Bronchial epithelial cell (primary cell): Measurements from ENCODE around the gene MARK2. TPM values are rescaled to one million over a fixed set of nuclear protein-coding genes. Genes with fewer than 3 reads are reported as not detected.

Experiments used
- DNase-seq: peaks from one replicate; pipeline ENCODE4 v3.0.0-alpha.2; 2010; ENCODE audit warnings: low read depth
- FAIRE-seq: peaks from 2 replicates; lab custom pipeline; 2011; peaks lifted over from hg19 to GRCh38; lab: Jason Lieb, UNC
- H3K27me3 ChIP-seq: 2 replicates; pipeline ENCODE4 v1.5.1; 2011; ENCODE audit warnings: low read length; ENCODE audit not compliant: control insufficient read depth, insufficient read depth
- H3K36me3 ChIP-seq: 2 replicates; pipeline ENCODE4 v1.5.1; 2011; ENCODE audit warnings: low read length; ENCODE audit not compliant: control insufficient read depth, insufficient read depth
- H3K4me3 ChIP-seq: 2 replicates; pipeline ENCODE4 v1.5.1; 2011; ENCODE audit warnings: mild to moderate bottlenecking, low read depth, low read length, control low read depth
- total RNA-seq: library from RNA; depleted of rRNA; stranded (reverse); fragments of >200 nt; gene quantifications from 2 replicates; pipeline ENCODE4 v1.2.1, GENCODE V29; 2014
- TF ChIP-seq, protein P1 (sequence below): IDR thresholded peaks from 2 replicates; pipeline ENCODE4 v1.5.1; 2011; ENCODE audit warnings: mild to moderate bottlenecking, moderate library complexity, low read length, control low read depth, inconsistent platforms; ENCODE audit not compliant: insufficient read depth, severe bottlenecking

MARK2 gene
- total RNA-seq, 1 donor from 2014 or later, result 10.5 TPM

- FAIRE-seq, result no peak
- no peak overlapping the region for H3K4me3 ChIP-seq
- H3K36me3 ChIP-seq, result peaks cover 24% of the 10 kb centered on the region
- no peaks in the 10 kb centered on the region for H3K27me3 ChIP-seq
- no peak for DNase-seq
- TF ChIP-seq, protein P1, sequence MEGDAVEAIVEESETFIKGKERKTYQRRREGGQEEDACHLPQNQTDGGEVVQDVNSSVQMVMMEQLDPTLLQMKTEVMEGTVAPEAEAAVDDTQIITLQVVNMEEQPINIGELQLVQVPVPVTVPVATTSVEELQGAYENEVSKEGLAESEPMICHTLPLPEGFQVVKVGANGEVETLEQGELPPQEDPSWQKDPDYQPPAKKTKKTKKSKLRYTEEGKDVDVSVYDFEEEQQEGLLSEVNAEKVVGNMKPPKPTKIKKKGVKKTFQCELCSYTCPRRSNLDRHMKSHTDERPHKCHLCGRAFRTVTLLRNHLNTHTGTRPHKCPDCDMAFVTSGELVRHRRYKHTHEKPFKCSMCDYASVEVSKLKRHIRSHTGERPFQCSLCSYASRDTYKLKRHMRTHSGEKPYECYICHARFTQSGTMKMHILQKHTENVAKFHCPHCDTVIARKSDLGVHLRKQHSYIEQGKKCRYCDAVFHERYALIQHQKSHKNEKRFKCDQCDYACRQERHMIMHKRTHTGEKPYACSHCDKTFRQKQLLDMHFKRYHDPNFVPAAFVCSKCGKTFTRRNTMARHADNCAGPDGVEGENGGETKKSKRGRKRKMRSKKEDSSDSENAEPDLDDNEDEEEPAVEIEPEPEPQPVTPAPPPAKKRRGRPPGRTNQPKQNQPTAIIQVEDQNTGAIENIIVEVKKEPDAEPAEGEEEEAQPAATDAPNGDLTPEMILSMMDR, result no peak
These were observed 54.4 kb downstream of the MARK2 start for GRCh38 chr11:63893355-63893754.

DNA sequence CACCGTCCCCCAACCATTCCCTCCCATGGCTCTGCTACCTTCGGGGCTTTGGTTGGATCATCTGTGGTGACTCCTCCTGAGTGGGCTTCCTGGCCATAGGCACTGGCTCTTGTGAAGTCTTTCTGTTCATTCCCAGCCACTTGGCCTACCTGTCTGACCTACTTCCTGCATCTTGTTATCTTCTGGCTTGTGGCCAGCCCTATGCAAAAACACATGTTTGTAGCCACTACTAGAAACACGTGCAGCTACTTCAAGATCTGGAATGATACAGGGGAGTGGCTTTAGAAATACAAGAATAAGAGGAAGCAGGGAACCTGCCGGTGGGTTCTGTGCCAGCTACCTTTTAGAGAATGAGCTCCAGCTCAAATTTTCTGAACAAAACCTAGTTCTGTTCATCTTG, 57.2 kb downstream of the MARK2 start:
- TF ChIP-seq, protein P1, result no peak
- DNase-seq (no peak), FAIRE-seq (no peak)
- Histone ChIP-seq H3K36me3 (peaks cover 45% of the 10 kb centered on the region), H3K4me3 (no peak overlapping the region), H3K27me3 (no peaks in the 10 kb centered on the region)

GRCh38 chr11:63897459-63898146, 58.7 kb downstream of the MARK2 start:
- H3K27me3 ChIP-seq, result no peaks in the 10 kb centered on the region
- peaks cover 50% of the 10 kb centered on the region for H3K36me3 ChIP-seq

DNA sequence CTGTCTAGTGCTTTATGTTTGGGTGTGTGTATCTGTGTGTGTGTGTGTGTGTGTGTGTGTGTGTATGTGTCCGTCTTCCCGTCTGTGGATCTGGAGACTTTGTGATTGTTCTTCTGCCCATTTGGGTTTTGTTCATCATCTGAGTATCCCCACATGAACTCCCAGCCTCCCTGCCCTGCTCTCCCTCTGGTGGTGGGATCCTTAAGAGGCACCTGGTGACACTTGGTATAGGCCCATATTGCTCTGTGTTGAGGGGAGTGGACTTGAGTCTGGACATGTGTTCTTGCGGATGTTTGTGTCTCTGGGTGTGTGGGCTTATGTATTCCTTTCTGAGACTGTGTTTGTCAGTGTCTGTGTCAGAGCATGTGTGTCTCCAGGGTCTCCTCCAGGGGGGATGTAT, 62.8 kb downstream of the MARK2 start:
- TF ChIP-seq, protein P1, result peak; percentile 34
- Histone ChIP-seq H3K4me3 (no peak overlapping the region), H3K27me3 (no peaks in the 10 kb centered on the region), H3K36me3 (peaks cover 59% of the 10 kb centered on the region)
- DNase-seq (no peak), FAIRE-seq (peak; percentile 18)

More at GRCh38 chr11:63897459-63898146, 58.7 kb downstream of the MARK2 start:
- FAIRE-seq (no peak), DNase-seq (no peak)
- TF ChIP-seq, protein P1, result no peak
- no peak overlapping the region for H3K4me3 ChIP-seq

DNA sequence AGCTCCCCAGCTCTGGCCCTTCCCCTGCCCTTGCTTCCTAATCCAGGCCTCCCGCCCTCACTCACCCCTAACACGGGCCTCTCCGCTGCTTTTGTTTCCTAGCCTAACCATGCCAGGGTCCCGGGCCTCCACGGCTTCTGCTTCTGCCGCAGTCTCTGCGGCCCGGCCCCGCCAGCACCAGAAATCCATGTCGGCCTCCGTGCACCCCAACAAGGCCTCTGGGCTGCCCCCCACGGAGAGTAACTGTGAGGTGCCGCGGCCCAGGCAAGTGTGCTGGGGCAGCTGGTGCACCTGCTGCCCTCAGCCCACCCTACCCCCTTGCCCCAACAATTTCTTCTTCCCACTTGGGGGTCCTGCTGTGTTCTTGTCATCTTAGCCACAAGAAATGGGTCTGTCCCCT, 65.0 kb downstream of the MARK2 start:
- FAIRE-seq (no peak), DNase-seq (no peak)
- Histone ChIP-seq H3K27me3 (no peaks in the 10 kb centered on the region), H3K4me3 (no peak overlapping the region), H3K36me3 (peaks cover 66% of the 10 kb centered on the region)
- TF ChIP-seq, protein P1, result no peak

DNA sequence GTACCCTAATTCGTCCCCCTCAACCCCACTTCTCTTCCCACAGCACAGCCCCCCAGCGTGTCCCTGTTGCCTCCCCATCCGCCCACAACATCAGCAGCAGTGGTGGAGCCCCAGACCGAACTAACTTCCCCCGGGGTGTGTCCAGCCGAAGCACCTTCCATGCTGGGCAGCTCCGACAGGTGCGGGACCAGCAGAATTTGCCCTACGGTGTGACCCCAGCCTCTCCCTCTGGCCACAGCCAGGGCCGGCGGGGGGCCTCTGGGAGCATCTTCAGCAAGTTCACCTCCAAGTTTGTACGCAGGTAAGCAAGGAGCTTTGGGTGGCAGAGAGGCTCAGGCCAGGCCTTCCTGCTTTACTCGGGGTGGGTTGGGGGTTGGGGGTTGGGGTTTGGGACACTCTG, 65.8 kb downstream of the MARK2 start:
- TF ChIP-seq, protein P1, result no peak
- Histone ChIP-seq H3K36me3 (peaks cover 62% of the 10 kb centered on the region), H3K4me3 (no peak overlapping the region), H3K27me3 (no peaks in the 10 kb centered on the region)
- DNase-seq (no peak), FAIRE-seq (no peak)
